ENCODE results near the gene PTPRN2. TPM values are rescaled to one million over a fixed set of nuclear protein-coding genes. Genes with fewer than 3 reads are reported as not detected.
"Not testable (repeated sequence)": the region's sequence is repeated elsewhere in the genome, so short reads cannot be mapped to it uniquely, and the experiment has no call there.

Gene PTPRN2
- total and polyA plus RNA-seq, 8 donors: 4.9 to 136 (median 46.8) TPM

GRCh38 chr7:157493776-157494175, 1093.8 kb downstream of the PTPRN2 start:
- intact Hi-C loops (cut with DNase I; ENCODE audit: low total_unique reads): no loop called here
- 73 to 89% (median 82%) methylated on average over 4 of the region's 4 CpGs for WGBS, 5 donors
- H3K27me3 ChIP-seq: peaks cover 0 to 15% (median 0%) of the 10 kb centered on the region in 3 donors
- DNase-seq: peak in 1 of 2 donors; percentile 11
- H3K27ac ChIP-seq: no peak overlapping the region
- no peaks in the 10 kb centered on the region for H3K36me3 ChIP-seq
- H3K9me3 ChIP-seq: peaks cover 0 to 8% (median 2%) of the 10 kb centered on the region in 4 donors
- no peak overlapping the region for H3K4me3 ChIP-seq
- TF ChIP-seq, protein P1, sequence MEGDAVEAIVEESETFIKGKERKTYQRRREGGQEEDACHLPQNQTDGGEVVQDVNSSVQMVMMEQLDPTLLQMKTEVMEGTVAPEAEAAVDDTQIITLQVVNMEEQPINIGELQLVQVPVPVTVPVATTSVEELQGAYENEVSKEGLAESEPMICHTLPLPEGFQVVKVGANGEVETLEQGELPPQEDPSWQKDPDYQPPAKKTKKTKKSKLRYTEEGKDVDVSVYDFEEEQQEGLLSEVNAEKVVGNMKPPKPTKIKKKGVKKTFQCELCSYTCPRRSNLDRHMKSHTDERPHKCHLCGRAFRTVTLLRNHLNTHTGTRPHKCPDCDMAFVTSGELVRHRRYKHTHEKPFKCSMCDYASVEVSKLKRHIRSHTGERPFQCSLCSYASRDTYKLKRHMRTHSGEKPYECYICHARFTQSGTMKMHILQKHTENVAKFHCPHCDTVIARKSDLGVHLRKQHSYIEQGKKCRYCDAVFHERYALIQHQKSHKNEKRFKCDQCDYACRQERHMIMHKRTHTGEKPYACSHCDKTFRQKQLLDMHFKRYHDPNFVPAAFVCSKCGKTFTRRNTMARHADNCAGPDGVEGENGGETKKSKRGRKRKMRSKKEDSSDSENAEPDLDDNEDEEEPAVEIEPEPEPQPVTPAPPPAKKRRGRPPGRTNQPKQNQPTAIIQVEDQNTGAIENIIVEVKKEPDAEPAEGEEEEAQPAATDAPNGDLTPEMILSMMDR (IDR thresholded peaks at IDR 0.05): no peak
- no peak for TF ChIP-seq POLR2AphosphoS5 (IDR thresholded peaks at IDR 0.05)
- TF ChIP-seq POLR2A (IDR thresholded peaks at IDR 0.05): no peak
- no peak for TF ChIP-seq EP300 (IDR thresholded peaks at IDR 0.05)
- H3K4me1 ChIP-seq: no peaks in the 10 kb centered on the region

DNA sequence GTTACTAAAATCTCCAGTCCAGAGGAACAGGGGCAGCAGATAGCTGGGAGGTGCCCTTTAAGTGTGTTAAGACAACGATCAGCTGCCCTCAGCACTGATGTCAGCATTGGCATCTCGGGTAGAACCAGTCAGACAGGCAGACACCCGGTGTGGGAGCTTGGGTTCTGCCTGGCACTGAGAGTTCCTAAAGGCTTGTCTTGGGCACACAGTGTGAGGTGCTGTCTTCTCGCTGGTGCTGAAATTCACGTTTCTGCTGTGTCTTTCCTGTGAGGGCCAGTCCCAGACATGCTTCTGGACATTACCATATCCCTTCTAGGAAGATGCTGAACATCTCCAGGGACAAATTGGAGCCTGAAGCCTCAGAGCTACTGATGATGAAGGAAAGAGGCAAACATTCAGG, 1094.6 kb downstream of the PTPRN2 start:
- no peak overlapping the region for H3K27ac ChIP-seq
- peak; percentile 13 to 21 for DNase-seq
- intact Hi-C loops (cut with DNase I; ENCODE audit: low total_unique reads): no loop called here
- no peaks in the 10 kb centered on the region for H3K36me3 ChIP-seq
- no peaks in the 10 kb centered on the region for H3K4me1 ChIP-seq
- TF ChIP-seq EP300 (IDR thresholded peaks at IDR 0.05) (no peak), POLR2AphosphoS5 (IDR thresholded peaks at IDR 0.05) (no peak)
- 36 to 49% (median 43%) methylated on average over 5 of the region's 5 CpGs for WGBS, 5 donors
- H3K4me3 ChIP-seq: no peak overlapping the region
- H3K9me3 ChIP-seq: peaks cover 0 to 8% (median 2%) of the 10 kb centered on the region in 4 donors
- peaks cover 0 to 15% (median 0%) of the 10 kb centered on the region in 3 donors for H3K27me3 ChIP-seq

GRCh38 chr7:157490465-157490912, 1097.1 kb downstream of the PTPRN2 start:
- Histone ChIP-seq H3K27me3 (peaks cover 0 to 9% (median under 1%) of the 10 kb centered on the region in 3 donors), H3K36me3 (no peaks in the 10 kb centered on the region), H3K4me1 (no peaks in the 10 kb centered on the region), H3K9me3 (peaks cover 0 to 8% (median 2%) of the 10 kb centered on the region in 4 donors), H3K27ac (peak overlapping the region in 1 of 5 donors; percentile 31), H3K4me3 (no peak overlapping the region)
- intact Hi-C loops (cut with DNase I; ENCODE audit: low total_unique reads): no loop called here
- DNase-seq: peak; percentile 24 to 49
- 60 to 69% (median 63%) methylated on average over 8 of the region's 8 CpGs for WGBS, 5 donors
- no peak for TF ChIP-seq EP300 (IDR thresholded peaks at IDR 0.05)
- peak in 2 of 3 donors; percentile 10 to 23 for TF ChIP-seq POLR2AphosphoS5 (IDR thresholded peaks at IDR 0.05)
- TF ChIP-seq POLR2A (IDR thresholded peaks at IDR 0.05): no peak

- H3K4me3 ChIP-seq; H3K36me3 ChIP-seq; H3K9me3 ChIP-seq; H3K4me1 ChIP-seq; DNase-seq; intact Hi-C loops (cut with DNase I; ENCODE audit: low total_unique reads): not testable (repeated sequence)
- peaks cover 0 to 15% (median 5%) of the 10 kb centered on the region in 3 donors for H3K27me3 ChIP-seq
- peak overlapping the region in 1 of 5 donors; percentile 31 for H3K27ac ChIP-seq
- WGBS, 5 donors: 69 to 90% (median 83%) methylated on average over 3 of the region's 3 CpGs
Measured at GRCh38 chr7:157489870-157490269, 1097.8 kb downstream of the PTPRN2 start.

Small RNA genes lying within 50 kb of the gene (small RNA-seq; reads per million reads assigned to genes)
- gene MIR153-2 (0 to 0.75 (median 0.15) reads per million in 4 donors), gene MIR5707 (0 reads per million in 4 donors), gene MIR595 (0 reads per million in 4 donors), gene THAP5P1 (0 reads per million in 4 donors)

Other genes starting within 250 kb of the PTPRN2 start
- 10 to 100 TPM in 4 of 5 donors, 1 to 10 TPM in 1; 4.9 to 24.2 (median 21.6) TPM for gene NCAPG2, start 117.0 kb upstream of the PTPRN2 start, total RNA-seq
- gene NCAPG2, start 117.0 kb upstream of the PTPRN2 start, polyA plus RNA-seq: 1 to 10 TPM; 2.6 to 4.0 (median 4.0) TPM
- gene ESYT2, start 241.7 kb upstream of the PTPRN2 start, total RNA-seq: 100 to 1,000 TPM in 2 of 5 donors, 10 to 100 TPM in 3; 21.6 to 137 (median 62.6) TPM
- 10 to 100 TPM in 1 of 3 donors, 1 to 10 TPM in 2; 7.6 to 22.2 (median 7.8) TPM for gene ESYT2, start 241.7 kb upstream of the PTPRN2 start, polyA plus RNA-seq